Measurements from ENCODE around the gene SLC39A5. TPM values are rescaled to one million over a fixed set of nuclear protein-coding genes. Genes with fewer than 3 reads are reported as not detected.

The SLC39A5 gene
- total and polyA plus RNA-seq, 8 donors: 0.15 to 450 (median 8.0) TPM; not detected in 3

DNA sequence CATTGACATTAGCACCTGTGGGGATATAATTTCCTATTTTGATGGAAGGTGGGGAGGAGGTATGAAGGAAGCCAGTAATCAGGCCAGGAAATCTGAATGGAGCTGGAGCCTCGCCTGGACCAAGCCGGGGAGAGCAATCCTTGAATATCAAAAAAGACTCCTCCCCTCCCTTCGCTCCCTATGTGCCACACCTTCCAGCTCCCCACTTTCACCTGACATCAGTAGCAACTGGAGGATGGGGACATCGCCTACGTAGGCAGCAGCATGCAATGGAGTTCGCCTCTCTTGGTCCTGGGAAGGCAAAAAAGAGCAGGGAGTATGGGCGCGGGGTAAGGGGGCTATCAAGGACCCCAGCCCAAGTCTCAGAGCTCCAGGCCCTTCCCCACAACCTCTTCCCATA lies 27.2 kb downstream of the SLC39A5 start:
- Histone ChIP-seq H3K36me3 (peaks cover 39 to 44% (median 41%) of the 10 kb centered on the region in 4 donors), H3K9me3 (no peaks in the 10 kb centered on the region), H3K27ac (peak overlapping the region in 3 of 5 donors; percentile 83 to 91 (median 88)), H3K4me3 (peak overlapping the region; percentile 79 to 98 (median 95)), H3K27me3 (no peaks in the 10 kb centered on the region), H3K4me1 (peaks cover 16 to 31% (median 28%) of the 10 kb centered on the region in 4 donors)
- no peak for DNase-seq
- TF ChIP-seq, protein P1, sequence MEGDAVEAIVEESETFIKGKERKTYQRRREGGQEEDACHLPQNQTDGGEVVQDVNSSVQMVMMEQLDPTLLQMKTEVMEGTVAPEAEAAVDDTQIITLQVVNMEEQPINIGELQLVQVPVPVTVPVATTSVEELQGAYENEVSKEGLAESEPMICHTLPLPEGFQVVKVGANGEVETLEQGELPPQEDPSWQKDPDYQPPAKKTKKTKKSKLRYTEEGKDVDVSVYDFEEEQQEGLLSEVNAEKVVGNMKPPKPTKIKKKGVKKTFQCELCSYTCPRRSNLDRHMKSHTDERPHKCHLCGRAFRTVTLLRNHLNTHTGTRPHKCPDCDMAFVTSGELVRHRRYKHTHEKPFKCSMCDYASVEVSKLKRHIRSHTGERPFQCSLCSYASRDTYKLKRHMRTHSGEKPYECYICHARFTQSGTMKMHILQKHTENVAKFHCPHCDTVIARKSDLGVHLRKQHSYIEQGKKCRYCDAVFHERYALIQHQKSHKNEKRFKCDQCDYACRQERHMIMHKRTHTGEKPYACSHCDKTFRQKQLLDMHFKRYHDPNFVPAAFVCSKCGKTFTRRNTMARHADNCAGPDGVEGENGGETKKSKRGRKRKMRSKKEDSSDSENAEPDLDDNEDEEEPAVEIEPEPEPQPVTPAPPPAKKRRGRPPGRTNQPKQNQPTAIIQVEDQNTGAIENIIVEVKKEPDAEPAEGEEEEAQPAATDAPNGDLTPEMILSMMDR (IDR thresholded peaks at IDR 0.05): no peak
- TF ChIP-seq EP300 (IDR thresholded peaks at IDR 0.05) (no peak), POLR2AphosphoS5 (IDR thresholded peaks at IDR 0.05) (no peak), POLR2A (IDR thresholded peaks at IDR 0.05) (no peak)
- WGBS, 5 donors: 38 to 57% (median 49%) methylated on average over 8 of the region's 8 CpGs
- intact Hi-C loops (cut with DNase I; ENCODE audit: low total_unique reads): no loop called here

DNA sequence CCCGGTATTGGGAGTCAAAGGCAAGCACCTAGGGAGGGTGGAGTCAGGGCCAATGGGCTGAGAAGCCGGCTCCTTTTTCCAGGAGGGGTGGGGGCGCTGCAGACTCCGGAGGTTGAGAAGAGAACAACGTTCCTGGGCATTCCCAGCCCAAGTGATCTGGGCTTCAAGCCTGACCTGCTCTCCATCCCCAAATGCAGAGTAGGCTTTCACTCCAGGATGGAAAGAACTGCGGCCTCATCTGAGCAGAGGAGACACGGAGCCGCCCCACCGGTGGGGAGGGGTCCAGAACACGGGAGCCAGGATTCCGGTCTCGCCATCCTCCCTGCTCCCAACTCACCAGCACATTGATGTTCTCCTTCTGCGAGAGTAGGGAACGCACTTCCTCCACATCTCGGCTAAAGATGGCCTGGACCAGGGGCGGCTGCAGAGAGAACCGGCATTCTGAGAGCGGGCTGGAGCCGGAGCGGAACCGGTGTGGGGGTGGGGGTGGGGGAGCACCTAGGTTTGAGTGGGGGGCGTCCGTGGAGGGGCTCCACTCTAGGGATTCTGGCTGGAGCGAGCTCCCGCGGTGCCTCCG lies 27.7 kb downstream of the SLC39A5 start:
- no peak for TF ChIP-seq POLR2AphosphoS5 (IDR thresholded peaks at IDR 0.05)
- no peak for TF ChIP-seq EP300 (IDR thresholded peaks at IDR 0.05)
- TF ChIP-seq, protein P1 (IDR thresholded peaks at IDR 0.05): no peak
- no peak for TF ChIP-seq POLR2A (IDR thresholded peaks at IDR 0.05)
- peak in 1 of 2 donors; percentile 49 for DNase-seq
- Histone ChIP-seq H3K9me3 (no peaks in the 10 kb centered on the region), H3K27me3 (no peaks in the 10 kb centered on the region), H3K4me3 (peak overlapping the region; percentile 79 to 98 (median 95)), H3K27ac (peak overlapping the region; percentile 83 to 91 (median 86)), H3K4me1 (peaks cover 16 to 31% (median 28%) of the 10 kb centered on the region in 4 donors), H3K36me3 (peaks cover 34 to 39% (median 36%) of the 10 kb centered on the region in 4 donors)
- 0 to 1% (median 0%) methylated on average over 15 to 27 of the region's 27 CpGs for WGBS, 5 donors
- intact Hi-C loops (cut with DNase I; ENCODE audit: low total_unique reads): no loop called here

DNA sequence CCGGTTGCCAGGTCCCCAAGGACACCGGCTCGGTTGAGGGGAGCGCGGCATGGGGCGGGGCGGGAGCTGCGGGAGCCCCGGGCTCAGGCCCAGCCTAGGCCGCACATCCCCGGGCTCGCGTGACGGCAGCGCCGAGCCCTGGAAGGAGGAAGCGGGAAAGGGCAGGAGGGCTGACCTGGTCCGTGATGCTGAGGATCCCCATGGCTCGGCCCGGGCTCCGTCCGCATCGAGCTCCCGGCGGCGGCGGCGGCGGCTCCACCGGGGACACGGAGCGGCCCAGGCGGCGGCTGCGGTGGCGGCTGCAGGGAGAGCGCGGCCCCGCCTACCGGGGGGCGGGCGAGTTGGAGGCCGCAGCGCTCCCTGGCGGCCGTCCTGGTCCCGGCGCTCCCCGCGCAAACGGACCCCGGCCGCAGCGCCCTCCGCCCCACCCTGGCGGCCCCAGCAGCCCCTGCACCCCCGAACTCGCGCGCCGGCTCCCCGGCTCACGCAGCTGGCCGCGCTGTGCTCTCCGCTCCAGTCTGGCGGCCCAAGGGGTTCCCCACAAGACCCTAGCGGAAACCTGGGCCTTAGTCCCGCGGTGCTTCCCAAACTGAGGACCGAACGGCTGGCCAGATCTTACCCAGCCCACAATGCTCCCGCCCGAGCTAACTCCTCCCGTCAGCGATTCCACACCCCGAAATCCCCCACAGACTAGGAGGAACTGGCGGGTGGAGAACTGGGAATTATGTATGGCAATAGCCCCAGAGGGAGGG lies 28.4 kb downstream of the SLC39A5 start, which contains the start of gene ANKRD52:
Gene ANKRD52 (minus strand): TSS at position 317 of the 752 bp plus-strand sequence. CDS start 115 bp downstream, at position 202.
- DNase-seq: peak; percentile 78 to 95
- H3K4me1 ChIP-seq: peaks cover 16 to 31% (median 28%) of the 10 kb centered on the region in 4 donors
- H3K9me3 ChIP-seq: no peaks in the 10 kb centered on the region
- H3K4me3 ChIP-seq: peak within 1 kb of the TSS; percentile 79 to 98 (median 95)
- peaks cover 27 to 32% (median 30%) of the 10 kb centered on the region in 4 donors for H3K36me3 ChIP-seq
- 0 to 1% (median 0%) methylated on average over 11 to 78 of the region's 78 CpGs for WGBS, 5 donors
- H3K27ac ChIP-seq: peak within 1 kb of the TSS; percentile 83 to 91 (median 88)
- no peaks in the 10 kb centered on the region for H3K27me3 ChIP-seq
- TF ChIP-seq POLR2AphosphoS5 (IDR thresholded peaks at IDR 0.05): peak in 1 of 3 donors; percentile 14
- TF ChIP-seq EP300 (IDR thresholded peaks at IDR 0.05): no peak
- TF ChIP-seq POLR2A (IDR thresholded peaks at IDR 0.05): no peak
- TF ChIP-seq, protein P1 (IDR thresholded peaks at IDR 0.05): peak in 5 of 7 experiments; percentile 14 to 91 (median 58)
- intact Hi-C loops (cut with DNase I; ENCODE audit: low total_unique reads): no loop called here

DNA sequence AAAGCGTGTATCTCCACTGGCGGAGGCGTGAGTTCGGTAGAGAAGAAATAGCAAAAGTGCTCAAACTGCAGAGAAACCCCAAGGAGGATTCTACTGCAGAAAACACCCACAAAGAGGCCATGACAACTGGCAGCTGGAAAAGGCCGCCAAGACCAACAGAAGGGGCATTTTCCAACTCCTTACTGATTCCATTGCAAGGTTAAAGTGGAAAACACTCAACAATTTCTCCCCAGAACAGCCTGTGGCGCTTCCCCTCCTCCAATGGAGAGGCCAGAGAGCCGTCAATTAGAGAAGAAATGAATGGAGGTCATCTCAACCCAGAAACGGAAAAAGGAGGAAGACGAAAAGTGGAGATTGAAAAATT lies 29.0 kb downstream of the SLC39A5 start:
- Histone ChIP-seq H3K9me3 (no peaks in the 10 kb centered on the region), H3K27me3 (no peaks in the 10 kb centered on the region), H3K4me1 (peaks cover 16 to 31% (median 28%) of the 10 kb centered on the region in 4 donors), H3K27ac (peak overlapping the region; percentile 83 to 91 (median 88)), H3K36me3 (peaks cover 21 to 26% (median 24%) of the 10 kb centered on the region in 4 donors), H3K4me3 (peak overlapping the region; percentile 79 to 98 (median 95))
- WGBS, 5 donors: 9 to 16% (median 13%) methylated on average over 9 of the region's 9 CpGs
- intact Hi-C loops (cut with DNase I; ENCODE audit: low total_unique reads): no loop called here
- TF ChIP-seq, protein P1 (IDR thresholded peaks at IDR 0.05): peak in 1 of 7 experiments; percentile 4
- no peak for TF ChIP-seq POLR2A (IDR thresholded peaks at IDR 0.05)
- no peak for TF ChIP-seq POLR2AphosphoS5 (IDR thresholded peaks at IDR 0.05)
- no peak for DNase-seq
